ENCODE results near the gene KIAA0513. TPM values are rescaled to one million over a fixed set of nuclear protein-coding genes. Genes with fewer than 3 reads are reported as not detected.

The KIAA0513 gene
- total RNA-seq, 1 experiment from 2014 or later, result 7.8 TPM

- Mint-ChIP-seq H3K4me1 (no peaks in the 10 kb centered on the region), H3K9me3 (no peaks in the 10 kb centered on the region), H3K4me3 (no peak overlapping the region), H3K36me3 (peaks cover 38% of the 10 kb centered on the region), H3K27me3 (ENCODE audit: low read depth) (no peaks in the 10 kb centered on the region), H3K27ac (no peak overlapping the region)
- no peak for DNase-seq (ENCODE audit: low spot score)
- CTCF ChIA-PET, result interaction anchor here (0.8 to 2.0 kb wide), 2 partner anchors 8 to 9 kb away, joined by 4 to 9 read pairs; no protein-coding TSS in a partner anchor
- ATAC-seq, result no peak
- POLR2A ChIA-PET, result no interaction called here
- TF ChIP-seq MXD4 (CRISPR knock-in tag; IDR thresholded peaks at IDR 0.05; ENCODE audit: borderline replicate concordance), result no peak
- no peak for TF ChIP-seq E2F1 (CRISPR knock-in tag; IDR thresholded peaks at IDR 0.05)
- TF ChIP-seq ZNF138 (CRISPR knock-in tag; conservative IDR thresholded peaks at IDR 0.05), result no peak
- TF ChIP-seq ZNF532 (CRISPR knock-in tag; IDR thresholded peaks at IDR 0.05; ENCODE audit: borderline replicate concordance), result no peak
- no peak for TF ChIP-seq ZBTB43 (CRISPR knock-in tag; IDR thresholded peaks at IDR 0.05)
These were observed 48.1 kb upstream of the KIAA0513 start for GRCh38 chr16:84979516-84979915.

- no peak for ATAC-seq
- no peaks in the 10 kb centered on the region for H3K9me3 Mint-ChIP-seq
- ChIA-PET POLR2A (no interaction called here), CTCF (interaction anchor here (1.0 to 1.4 kb wide), 4 partner anchors 9 to 228 kb away, joined by 3 to 4 read pairs (median 3); no protein-coding TSS in a partner anchor)
- H3K27ac Mint-ChIP-seq, result peak overlapping the region; percentile 47
- H3K4me3 Mint-ChIP-seq, result no peak overlapping the region
- no peaks in the 10 kb centered on the region for H3K27me3 Mint-ChIP-seq (ENCODE audit: low read depth)
- peaks cover 42% of the 10 kb centered on the region for H3K36me3 Mint-ChIP-seq
- no peak for DNase-seq (ENCODE audit: low spot score)
- H3K4me1 Mint-ChIP-seq, result no peaks in the 10 kb centered on the region
- no peak for TF ChIP-seq MYBL2 (CRISPR knock-in tag; IDR thresholded peaks at IDR 0.05)
- no peak for TF ChIP-seq JUN (CRISPR knock-in tag; IDR thresholded peaks at IDR 0.05)
- no peak for TF ChIP-seq TEAD1 (CRISPR knock-in tag; IDR thresholded peaks at IDR 0.05)
- no peak for TF ChIP-seq CBFB (CRISPR knock-in tag; IDR thresholded peaks at IDR 0.05; ENCODE audit: low read depth)
- TF ChIP-seq STAT6 (CRISPR knock-in tag; conservative IDR thresholded peaks at IDR 0.05; ENCODE audit: low read depth), result no peak
- no peak for TF ChIP-seq ERG (CRISPR knock-in tag; IDR thresholded peaks at IDR 0.05)
- TF ChIP-seq FOXK1 (CRISPR knock-in tag; IDR thresholded peaks at IDR 0.05), result no peak
- no peak for TF ChIP-seq ATF1 (CRISPR knock-in tag; IDR thresholded peaks at IDR 0.05)
- TF ChIP-seq CREM (CRISPR knock-in tag; IDR thresholded peaks at IDR 0.05), result no peak
- no peak for TF ChIP-seq PRDM15 (CRISPR knock-in tag; IDR thresholded peaks at IDR 0.05)
- no peak for TF ChIP-seq SP1 (CRISPR knock-in tag; conservative IDR thresholded peaks at IDR 0.05)
These were observed 45.2 kb upstream of the KIAA0513 start for GRCh38 chr16:84982434-84982833.

All from WTC11 (cell line).